ENCODE measurements around the gene TBC1D22A. TPM values are rescaled to one million over a fixed set of nuclear protein-coding genes. Genes with fewer than 3 reads are reported as not detected.

Gene TBC1D22A
- total and polyA plus RNA-seq, 2 experiments from 2014 or later: 9.6 to 13.3 TPM

DNA sequence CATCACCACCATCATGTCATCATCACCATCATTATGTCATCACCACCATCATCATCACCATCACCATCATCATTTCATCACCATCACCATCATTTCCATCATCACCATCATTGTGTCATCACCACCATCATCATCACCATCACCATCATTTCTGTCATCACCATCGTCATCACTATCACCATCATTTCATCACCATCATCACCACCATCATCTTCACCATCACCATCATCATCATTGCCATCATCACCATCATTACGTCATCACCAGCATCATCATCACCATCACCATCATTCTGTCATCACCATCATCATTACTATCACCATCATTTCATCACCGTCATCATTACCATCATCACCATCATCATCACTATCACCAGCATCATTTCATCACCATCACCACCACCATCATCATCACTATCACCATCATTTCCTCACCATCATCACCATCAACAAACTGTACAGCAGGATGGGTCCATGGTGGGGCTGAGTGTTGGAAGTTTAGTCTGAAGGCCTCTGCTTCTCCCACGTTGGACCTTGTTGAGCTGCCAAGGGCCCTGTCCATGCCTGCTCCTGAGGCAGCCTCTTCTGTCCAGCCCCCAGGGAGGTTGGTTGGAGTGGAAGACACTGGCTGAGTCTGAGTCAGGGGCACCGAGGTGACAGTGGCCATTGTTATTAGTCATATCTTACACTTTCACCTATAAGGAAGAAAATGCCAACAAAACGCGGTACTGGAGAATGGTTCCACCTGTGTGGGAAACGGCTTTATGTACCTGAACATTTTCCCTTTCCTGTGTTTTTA is 247.1 kb downstream of the TBC1D22A start:
- H4K20me1 ChIP-seq (replicated peaks; ENCODE audit: insufficient read depth): no peaks in the 10 kb centered on the region
- ATAC-seq: no peak

More for the DNA sequence above, 247.1 kb downstream of the TBC1D22A start:
- Histone ChIP-seq H3K4me3 (no peak overlapping the region), H3K27me3 (ENCODE audit: insufficient read depth) (no peaks in the 10 kb centered on the region), H3K4me1 (ENCODE audit: insufficient read depth) (no peaks in the 10 kb centered on the region), H3K36me3 (ENCODE audit: insufficient read depth) (no peaks in the 10 kb centered on the region), H3K9me2 (ENCODE audit: insufficient read depth) (0 out of 2 replicates have a peak, but pooled peaks cover 3% of the 10 kb centered on the region), H3F3A (replicated peaks; ENCODE audit: low read depth) (no peaks in the 10 kb centered on the region), H3K4me2 (no peak overlapping the region), H3K79me2 (replicated peaks; ENCODE audit: insufficient read depth) (no peaks in the 10 kb centered on the region), H3K27ac (ENCODE audit: low read depth) (no peak overlapping the region), H2AFZ (no peak overlapping the region)
- Mint-ChIP-seq H3K27ac (no peak overlapping the region), H3K27me3 (ENCODE audit: insufficient read depth, low read depth, poor library complexity) (no peaks in the 10 kb centered on the region), H3K4me3 (no peak overlapping the region), H3K9me3 (no peaks in the 10 kb centered on the region), H3K36me3 (ENCODE audit: low read depth) (no peaks in the 10 kb centered on the region; the same call in 2 of the 3 replicates), H3K4me1 (peaks cover 15% of the 10 kb centered on the region)
- no peak for DNase-seq (ENCODE audit: low spot score)
- no peak for TF ChIP-seq CTCF (conservative IDR thresholded peaks at IDR 0.05; ENCODE audit: low read depth in 2 of 2)
- TF ChIP-seq, protein P1, sequence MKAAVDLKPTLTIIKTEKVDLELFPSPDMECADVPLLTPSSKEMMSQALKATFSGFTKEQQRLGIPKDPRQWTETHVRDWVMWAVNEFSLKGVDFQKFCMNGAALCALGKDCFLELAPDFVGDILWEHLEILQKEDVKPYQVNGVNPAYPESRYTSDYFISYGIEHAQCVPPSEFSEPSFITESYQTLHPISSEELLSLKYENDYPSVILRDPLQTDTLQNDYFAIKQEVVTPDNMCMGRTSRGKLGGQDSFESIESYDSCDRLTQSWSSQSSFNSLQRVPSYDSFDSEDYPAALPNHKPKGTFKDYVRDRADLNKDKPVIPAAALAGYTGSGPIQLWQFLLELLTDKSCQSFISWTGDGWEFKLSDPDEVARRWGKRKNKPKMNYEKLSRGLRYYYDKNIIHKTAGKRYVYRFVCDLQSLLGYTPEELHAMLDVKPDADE (IDR thresholded peaks at IDR 0.05): no peak
- TF ChIP-seq EZH2 (IDR thresholded peaks at IDR 0.05; ENCODE audit: low read depth, unreplicated experiment): no peak
- no peak for TF ChIP-seq EZH2phosphoT487 (IDR thresholded peaks at IDR 0.05; ENCODE audit: unreplicated experiment)
- no peak for TF ChIP-seq NANOG (IDR thresholded peaks at IDR 0.05; ENCODE audit: borderline replicate concordance)
- no peak for TF ChIP-seq CREB1 (CRISPR knock-in tag; IDR thresholded peaks at IDR 0.05; ENCODE audit: low read depth)
- no peak for TF ChIP-seq ZNF114 (CRISPR knock-in tag; IDR thresholded peaks at IDR 0.05)
- no peak for TF ChIP-seq STAT1 (IDR thresholded peaks at IDR 0.05; ENCODE audit: unreplicated experiment)
- no peak for TF ChIP-seq POLR2AphosphoS5 (IDR thresholded peaks at IDR 0.05; ENCODE audit: low read depth)
- TF ChIP-seq ZNF462 (CRISPR knock-in tag; IDR thresholded peaks at IDR 0.05): no peak
- no peak for TF ChIP-seq JUNB (IDR thresholded peaks at IDR 0.05; ENCODE audit: unreplicated experiment)
